Keratinocyte (primary cell): Measurements from ENCODE around the gene ZNF503.

ENCODE experiments used
- CTCF ChIP-seq, 3 experiments: IDR thresholded peaks in 1 of 3; conservative IDR thresholded peaks in 1 of 3; optimal IDR thresholded peaks in 1 of 3; 2 replicates in 2 of 3; 3 replicates in 1 of 3; pipeline versions ENCODE3 to v1.5.1; 2011; ENCODE audit warnings: low read length in 3 of 3, mild to moderate bottlenecking in 3 of 3, moderate library complexity in 2 of 3, control low read depth in 1 of 3, inconsistent platforms in 1 of 3; ENCODE audit not compliant: insufficient read depth in 2 of 3; ENCODE audit errors: extremely low read depth in 1 of 3
- EZH2 ChIP-seq: IDR thresholded peaks from one replicate; pipeline ENCODE4 v1.6.1; 2012; ENCODE audit warnings: inconsistent platforms, mild to moderate bottlenecking, low read length, moderate library complexity

- TF ChIP-seq CTCF (optimal IDR thresholded peaks at IDR 0.05 in 1 of 3, IDR thresholded peaks at IDR 0.05 in 1 of 3, conservative IDR thresholded peaks at IDR 0.05 in 1 of 3; ENCODE audit: extremely low read depth in 1 of 3, insufficient read depth in 2 of 3, low read length in 3 of 3) (no peak), EZH2 (no peak)
Observed at GRCh38 chr10:75448166-75448565, 46.6 kb upstream of the ZNF503 start.
